A549 (cell line): ENCODE data around the gene ZNF646. TPM values are rescaled to one million over a fixed set of nuclear protein-coding genes. Genes with fewer than 3 reads are reported as not detected.

Source experiments
- ATAC-seq, 2 experiments: fragments of 200-7000 bp in 1 of 2; fragments of >200 bp in 1 of 2; cut with Nextera tagmentation in 1 of 2; cut with Tn5 transposase in 1 of 2; 3 replicates each; pipeline versions ENCODE4 v1.8.0 to v1.9.1; 2018 to 2020; ENCODE audit warnings: mild to moderate bottlenecking in 1 of 2, moderate library complexity in 1 of 2
- CTCF ChIA-PET: fragments of 300-600 bp; sonication (Branson Sonifier 250); formaldehyde crosslinking; extraction: SDS; loops from one replicate; lab custom pipeline; 2021; ENCODE audit warnings: antibody characterized with exemption, inconsistent platforms; lab: Yijun Ruan, JAX
- POLR2A ChIA-PET: fragments of 350-600 bp; formaldehyde crosslinking; extraction: SDS; loops from one replicate; lab custom pipeline; 2021; ENCODE audit warnings: antibody characterized with exemption, inconsistent platforms; lab: Yijun Ruan, JAX
- DNase-seq, 2 experiments: peaks; one replicate each; pipeline versions ENCODE4 v3.0.0 to v3.0.0-alpha.2; 2011 to 2016; ENCODE audit warnings: low read depth in 1 of 2, low spot score in 1 of 2
- FAIRE-seq: peaks from 2 replicates; lab custom pipeline; 2011; peaks lifted over from hg19 to GRCh38; lab: Jason Lieb, UNC
- H3K27ac ChIP-seq, 2 experiments: fragments of >200 bp; sonication (Bioruptor Twin); formaldehyde crosslinking; 3 replicates each; pipeline ENCODE4 v1.5.1; 2016 to 2017
- H3K4me1 ChIP-seq: fragments of >200 bp; sonication (Bioruptor Twin); formaldehyde crosslinking; 3 replicates; pipeline ENCODE4 v1.6.1; 2016
- H3K4me2 ChIP-seq: fragments of >200 bp; sonication (Bioruptor Twin); formaldehyde crosslinking; 3 replicates; pipeline ENCODE4 v1.6.1; 2016
- H3K4me3 ChIP-seq: fragments of >200 bp; sonication (Bioruptor Twin); formaldehyde crosslinking; 3 replicates; pipeline ENCODE4 v1.5.1; 2016
- H3K9me3 ChIP-seq: fragments of >200 bp; sonication (Bioruptor Twin); formaldehyde crosslinking; 3 replicates; pipeline ENCODE4 v1.6.1; 2016
- BHLHE40 ChIP-seq: IDR thresholded peaks from 2 replicates; pipeline ENCODE4 v1.6.1; 2012; ENCODE audit warnings: low read depth, low read length, inconsistent platforms
- CBX2 ChIP-seq: fragments of 200-600 bp; sonication (generic); IDR thresholded peaks from 2 replicates; pipeline ENCODE4 v1.6.1; 2016; ENCODE audit warnings: low read depth, mild to moderate bottlenecking, borderline replicate concordance
- CBX8 ChIP-seq: fragments of 200-600 bp; sonication (generic); IDR thresholded peaks from 2 replicates; pipeline ENCODE4 v1.6.1; 2016
- CHD2 ChIP-seq: fragments of 150-350 bp; IDR thresholded peaks from 2 replicates; pipeline ENCODE4 v1.6.1; 2014; ENCODE audit warnings: low read length; ENCODE audit not compliant: partially characterized antibody
- E2F6 ChIP-seq: IDR thresholded peaks from 2 replicates; pipeline ENCODE4 v1.6.1; 2012; ENCODE audit warnings: low read depth, borderline replicate concordance
- EHF ChIP-seq: fragments of 250-450 bp; sonication (Bioruptor Pico); IDR thresholded peaks from 2 replicates; pipeline ENCODE4 v1.5.0; 2020; ENCODE audit warnings: mild to moderate bottlenecking
- FOXS1 ChIP-seq: fragments of 250-450 bp; sonication (Bioruptor Pico); IDR thresholded peaks from 2 replicates; pipeline ENCODE4 v1.5.0; 2020; ENCODE audit warnings: mild to moderate bottlenecking, moderate library complexity
- HOXA7 ChIP-seq: fragments of 250-450 bp; sonication (Bioruptor Pico); IDR thresholded peaks from 2 replicates; pipeline ENCODE4 v1.5.0; 2020; ENCODE audit warnings: mild to moderate bottlenecking, moderate library complexity
- JUNB ChIP-seq: fragments of >200 bp; sonication (Bioruptor Twin); formaldehyde crosslinking; IDR thresholded peaks from 2 replicates; pipeline ENCODE4 v1.6.1; 2016
- MAFK ChIP-seq: fragments of 450-650 bp; IDR thresholded peaks from 2 replicates; pipeline ENCODE4 v1.6.1; 2014; ENCODE audit not compliant: partially characterized antibody
- NFE2L2 ChIP-seq: fragments of 150-350 bp; conservative IDR thresholded peaks from 2 replicates; pipeline ENCODE4 v1.6.1; 2014; ENCODE audit warnings: low read length
- NPAS2 ChIP-seq: fragments of 250-450 bp; sonication (Bioruptor Pico); IDR thresholded peaks from 2 replicates; pipeline ENCODE4 v1.8.0; 2022; ENCODE audit warnings: mild to moderate bottlenecking, moderate library complexity, borderline replicate concordance
- RARB ChIP-seq: fragments of 250-450 bp; sonication (Bioruptor Pico); IDR thresholded peaks from 2 replicates; pipeline ENCODE4 v1.8.0; 2021; ENCODE audit warnings: mild to moderate bottlenecking, moderate library complexity
- REST ChIP-seq: fragments of 200-600 bp; sonication (generic); IDR thresholded peaks from 2 replicates; pipeline ENCODE4 v1.6.1; 2016; ENCODE audit warnings: antibody characterized with exemption, mild to moderate bottlenecking, moderate library complexity
- RFX5 ChIP-seq: fragments of 450-650 bp; IDR thresholded peaks from 2 replicates; pipeline ENCODE4 v1.7.1; 2014; ENCODE audit warnings: antibody characterized with exemption, mild to moderate bottlenecking, moderate library complexity
- ZC3H11A ChIP-seq: fragments of 450-650 bp; IDR thresholded peaks from 2 replicates; pipeline ENCODE4 v1.6.1; 2014; ENCODE audit warnings: antibody characterized with exemption, mild to moderate bottlenecking
- ZFP36 ChIP-seq: fragments of 450-650 bp; IDR thresholded peaks from 2 replicates; pipeline ENCODE4 v1.6.1; 2014; ENCODE audit warnings: borderline replicate concordance; ENCODE audit not compliant: partially characterized antibody
- ZNF302 ChIP-seq: fragments of 250-450 bp; sonication (Bioruptor Pico); IDR thresholded peaks from 2 replicates; pipeline ENCODE4 v1.9.0; 2021; ENCODE audit warnings: inconsistent platforms, mild to moderate bottlenecking, moderate library complexity
- WGBS: methylation state at CpG from one replicate; pipeline ENCODE4 v1.1.6; 2017; ENCODE audit errors: missing lambda C conversion rate; 5-methylcytosine and 5-hydroxymethylcytosine counted together
- polyA plus RNA-seq, 4 experiments: library from polyadenylated mRNA; depleted of rRNA in 3 of 4; stranded (reverse); fragments of >200 nt; fragmentation: RNase III in 1 of 4; extraction: RNeasy Plus Mini Kit Qiagen cat#74134 plus additional on column Dnase treatment in 1 of 4; gene quantifications; 2 replicates in 3 of 4; 3 replicates in 1 of 4; pipeline ENCODE4 v1.2.3, GENCODE V29; 2011 to 2017

Gene ZNF646
- polyA plus RNA-seq, 2 of the 4 experiments (the other 2 are of a cell fraction), result 3.0 to 8.2 TPM

DNA sequence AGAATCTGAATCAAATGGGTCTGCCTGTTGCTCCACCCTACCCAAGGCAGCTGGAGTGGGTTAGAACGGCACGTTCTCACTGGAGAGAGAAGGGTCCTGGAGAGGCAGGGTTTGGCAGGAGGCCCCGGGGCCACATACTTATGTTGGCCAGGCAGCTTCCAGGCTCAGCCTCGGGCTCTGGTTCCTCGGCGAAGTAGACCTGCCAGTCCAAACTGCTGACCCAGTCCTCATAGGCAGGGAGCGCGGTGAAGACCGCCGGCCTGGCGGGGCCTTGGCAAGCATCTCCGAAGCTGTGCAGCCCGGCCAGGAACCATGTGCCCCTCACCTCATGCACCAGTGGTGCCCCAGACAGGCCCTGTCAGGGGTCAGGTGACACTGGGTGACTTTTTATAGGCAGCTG is 9.8 kb downstream of the ZNF646 start:
- WGBS, result 92% methylated on average over 13 of the region's 13 CpGs
- CTCF ChIA-PET, result interaction anchor here (0.9 to 3.8 kb wide), 3 partner anchors 12 to 99 kb away, joined by 4 to 17 read pairs (median 5); partner anchors contain the start of gene HSD3B7

GRCh38 chr16:31084584-31085302 is 10.5 kb downstream of the ZNF646 start:
- H3K4me2 ChIP-seq, result no peak overlapping the region
- POLR2A ChIA-PET, result interaction anchor here (0.5 to 1.9 kb wide), 3 partner anchors 33 to 272 kb away, joined by 3 to 6 read pairs (median 3); partner anchors contain the start of gene KAT8
- TF ChIP-seq NPAS2 (CRISPR knock-in tag) (no peak), RFX5 (no peak), CBX2 (no peak), EHF (CRISPR knock-in tag) (no peak), HOXA7 (CRISPR knock-in tag) (no peak), NFE2L2 (no peak), RARB (CRISPR knock-in tag) (no peak), E2F6 (no peak), CHD2 (no peak), BHLHE40 (no peak), ZFP36 (no peak)
- FAIRE-seq (no peak), DNase-seq (no peak), ATAC-seq (peak; percentile 12 to 18; a peak in 3 of 6 replicates)
- H3K27ac ChIP-seq, result no peak overlapping the region
- no peaks in the 10 kb centered on the region for H3K4me1 ChIP-seq
- CTCF ChIA-PET, result interaction anchor here (0.8 to 3.8 kb wide), 7 partner anchors 9 to 100 kb away, joined by 3 to 17 read pairs (median 3); partner anchors contain the start of gene HSD3B7
- no peak overlapping the region for H3K4me3 ChIP-seq
- no peaks in the 10 kb centered on the region for H3K9me3 ChIP-seq
- WGBS, result 90% methylated on average over 3 of the region's 16 CpGs

More for the DNA sequence above, 9.8 kb downstream of the ZNF646 start:
- no peak overlapping the region for H3K4me2 ChIP-seq
- DNase-seq (no peak), FAIRE-seq (no peak), ATAC-seq (no peak)
- no peaks in the 10 kb centered on the region for H3K4me1 ChIP-seq
- no peak overlapping the region for H3K27ac ChIP-seq
- no peaks in the 10 kb centered on the region for H3K9me3 ChIP-seq
- H3K4me3 ChIP-seq, result no peak overlapping the region
- POLR2A ChIA-PET, result interaction anchor here (0.5 to 1.9 kb wide), 2 partner anchors 33 to 272 kb away, joined by 3 to 6 read pairs; partner anchors contain the start of gene KAT8
- TF ChIP-seq NPAS2 (CRISPR knock-in tag), result no peak

- WGBS, result 87% methylated on average over 8 of the region's 8 CpGs
- no peak for ATAC-seq
- POLR2A ChIA-PET, result interaction anchor here (1.9 to 2.8 kb wide), 2 partner anchors 12 to 32 kb away, joined by 6 to 10 read pairs; partner anchors contain the start of genes KAT8, ZNF646 and ZNF668
These were observed 11.2 kb downstream of the ZNF646 start for GRCh38 chr16:31085411-31085810.

More at GRCh38 chr16:31085411-31085810, 11.2 kb downstream of the ZNF646 start:
- H3K4me3 ChIP-seq, result no peak overlapping the region
- H3K9me3 ChIP-seq, result no peaks in the 10 kb centered on the region
- CTCF ChIA-PET, result interaction anchor here (0.8 to 3.8 kb wide), 8 partner anchors 10 to 132 kb away, joined by 3 to 17 read pairs (median 4); partner anchors contain the start of gene HSD3B7
- FAIRE-seq (no peak), DNase-seq (no peak)
- no peaks in the 10 kb centered on the region for H3K4me1 ChIP-seq
- no peak overlapping the region for H3K4me2 ChIP-seq
- no peak for TF ChIP-seq FOXS1 (CRISPR knock-in tag)
- no peak for TF ChIP-seq ZC3H11A
- TF ChIP-seq REST, result no peak
- no peak for TF ChIP-seq MAFK
- no peak for TF ChIP-seq JUNB
- TF ChIP-seq CBX2, result no peak
- TF ChIP-seq BHLHE40, result no peak
- TF ChIP-seq CBX8, result no peak
- no peak for TF ChIP-seq ZNF302
- no peak overlapping the region for H3K27ac ChIP-seq
